ENCODE data around the gene KCNT1.

KCNT1 gene

GRCh38 chr9:135751501-135751900 is 49.5 kb downstream of the KCNT1 start:
- H3K4me1 Mint-ChIP-seq (ENCODE audit: low read depth): no peaks in the 10 kb centered on the region

DNA sequence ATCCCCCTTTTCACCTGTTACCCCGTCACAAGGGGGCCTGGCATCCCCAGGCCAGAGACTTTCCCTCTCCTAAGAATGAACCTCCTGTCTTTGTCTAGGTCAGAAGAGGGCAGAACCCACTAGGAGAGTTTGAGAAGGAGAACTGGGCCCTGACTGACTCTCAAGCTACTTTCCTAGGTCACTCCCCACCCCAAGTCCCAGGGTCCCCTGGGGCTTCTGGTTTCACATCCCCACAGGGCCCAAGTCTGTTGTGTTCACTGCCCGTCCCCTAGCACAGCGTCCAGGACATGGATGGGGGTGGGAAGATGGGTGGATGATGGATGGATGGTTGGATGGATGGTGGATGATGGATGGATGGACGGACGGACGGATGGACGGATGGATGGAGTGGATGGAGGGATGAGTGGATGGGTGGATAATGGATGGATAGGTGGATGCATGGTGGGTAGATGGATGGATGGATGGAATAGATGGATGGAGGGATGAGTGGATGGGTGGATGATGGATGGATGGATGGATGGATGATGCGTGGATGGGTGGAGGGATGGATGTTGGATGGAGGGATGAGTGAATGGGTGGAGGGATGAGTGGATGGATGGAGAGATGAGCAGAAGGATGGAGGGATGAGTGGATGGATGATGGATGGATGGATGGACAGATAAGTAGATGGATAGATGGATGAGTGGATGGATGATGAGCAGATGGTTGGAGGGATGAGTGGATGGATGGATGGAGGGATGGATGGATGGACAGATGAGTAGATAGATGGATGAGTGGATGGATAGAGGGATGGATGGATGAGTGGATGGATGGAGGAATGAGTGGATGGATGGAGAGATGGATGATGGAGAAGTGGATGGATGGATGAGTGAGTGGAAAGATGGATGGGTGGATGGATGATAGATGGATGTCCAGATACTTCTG is 50.6 kb downstream of the KCNT1 start:
- Mint-ChIP-seq H3K27me3 (no peaks in the 10 kb centered on the region), H3K36me3 (ENCODE audit: low read depth) (no peaks in the 10 kb centered on the region), H3K27ac (no peak overlapping the region), H3K4me3 (no peak overlapping the region), H3K4me1 (ENCODE audit: low read depth) (no peaks in the 10 kb centered on the region), H3K9me3 (no peaks in the 10 kb centered on the region)

More at GRCh38 chr9:135751501-135751900, 49.5 kb downstream of the KCNT1 start:
- H3K27me3 Mint-ChIP-seq: no peaks in the 10 kb centered on the region
- H3K9me3 Mint-ChIP-seq: no peaks in the 10 kb centered on the region
- no peak overlapping the region for H3K27ac Mint-ChIP-seq
- no peaks in the 10 kb centered on the region for H3K36me3 Mint-ChIP-seq (ENCODE audit: low read depth)
- no peak overlapping the region for H3K4me3 Mint-ChIP-seq

GRCh38 chr9:135753391-135754105 is 51.6 kb downstream of the KCNT1 start:
- Mint-ChIP-seq H3K27ac (no peak overlapping the region), H3K4me1 (ENCODE audit: low read depth) (no peaks in the 10 kb centered on the region), H3K4me3 (no peak overlapping the region)

GRCh38 chr9:135756576-135756975 is 54.6 kb downstream of the KCNT1 start:
- no peaks in the 10 kb centered on the region for H3K4me1 Mint-ChIP-seq (ENCODE audit: low read depth)
- no peaks in the 10 kb centered on the region for H3K27me3 Mint-ChIP-seq
- H3K4me3 Mint-ChIP-seq: no peak overlapping the region
- H3K27ac Mint-ChIP-seq: no peak overlapping the region
- no peaks in the 10 kb centered on the region for H3K36me3 Mint-ChIP-seq (ENCODE audit: low read depth)
- H3K9me3 Mint-ChIP-seq: no peaks in the 10 kb centered on the region

More at GRCh38 chr9:135753391-135754105, 51.6 kb downstream of the KCNT1 start:
- no peaks in the 10 kb centered on the region for H3K36me3 Mint-ChIP-seq (ENCODE audit: low read depth)
- H3K27me3 Mint-ChIP-seq: no peaks in the 10 kb centered on the region
- H3K9me3 Mint-ChIP-seq: no peaks in the 10 kb centered on the region

- H3K27ac Mint-ChIP-seq: no peak overlapping the region
- no peaks in the 10 kb centered on the region for H3K36me3 Mint-ChIP-seq (ENCODE audit: low read depth)
- no peak overlapping the region for H3K4me3 Mint-ChIP-seq
- no peaks in the 10 kb centered on the region for H3K27me3 Mint-ChIP-seq
- H3K9me3 Mint-ChIP-seq: no peaks in the 10 kb centered on the region
- H3K4me1 Mint-ChIP-seq (ENCODE audit: low read depth): no peaks in the 10 kb centered on the region
Observed at GRCh38 chr9:135757356-135757755, 55.4 kb downstream of the KCNT1 start.

DNA sequence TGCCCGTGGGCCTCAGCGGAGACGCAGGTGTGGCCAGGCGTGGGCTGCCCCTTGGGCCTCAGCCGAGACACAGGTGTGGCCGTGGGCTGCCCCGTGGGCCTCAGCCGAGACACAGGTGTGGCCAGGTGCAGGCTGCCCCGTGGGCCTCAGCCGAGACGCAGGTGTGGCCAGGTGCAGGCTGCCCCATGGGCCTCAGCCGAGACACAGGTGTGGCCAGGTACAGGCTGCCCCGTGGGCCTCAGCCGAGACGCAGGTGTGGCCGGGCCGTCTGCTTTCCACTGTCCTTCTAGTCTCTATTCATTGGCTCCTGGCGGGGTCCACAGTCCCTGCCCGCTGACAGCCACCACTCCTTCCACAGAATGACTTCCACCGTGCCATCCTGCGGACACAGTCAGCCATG is 56.1 kb downstream of the KCNT1 start:
- H3K9me3 Mint-ChIP-seq: no peaks in the 10 kb centered on the region
- H3K27me3 Mint-ChIP-seq: no peaks in the 10 kb centered on the region
- H3K4me1 Mint-ChIP-seq (ENCODE audit: low read depth): no peaks in the 10 kb centered on the region
- H3K36me3 Mint-ChIP-seq (ENCODE audit: low read depth): no peaks in the 10 kb centered on the region
- no peak overlapping the region for H3K27ac Mint-ChIP-seq
- no peak overlapping the region for H3K4me3 Mint-ChIP-seq

- no peaks in the 10 kb centered on the region for H3K27me3 Mint-ChIP-seq
- H3K27ac Mint-ChIP-seq: no peak overlapping the region
- H3K36me3 Mint-ChIP-seq (ENCODE audit: low read depth): no peaks in the 10 kb centered on the region
- H3K4me3 Mint-ChIP-seq: no peak overlapping the region
- H3K4me1 Mint-ChIP-seq (ENCODE audit: low read depth): no peaks in the 10 kb centered on the region
- no peaks in the 10 kb centered on the region for H3K9me3 Mint-ChIP-seq
Observed at GRCh38 chr9:135758870-135759269, 56.9 kb downstream of the KCNT1 start.

DNA sequence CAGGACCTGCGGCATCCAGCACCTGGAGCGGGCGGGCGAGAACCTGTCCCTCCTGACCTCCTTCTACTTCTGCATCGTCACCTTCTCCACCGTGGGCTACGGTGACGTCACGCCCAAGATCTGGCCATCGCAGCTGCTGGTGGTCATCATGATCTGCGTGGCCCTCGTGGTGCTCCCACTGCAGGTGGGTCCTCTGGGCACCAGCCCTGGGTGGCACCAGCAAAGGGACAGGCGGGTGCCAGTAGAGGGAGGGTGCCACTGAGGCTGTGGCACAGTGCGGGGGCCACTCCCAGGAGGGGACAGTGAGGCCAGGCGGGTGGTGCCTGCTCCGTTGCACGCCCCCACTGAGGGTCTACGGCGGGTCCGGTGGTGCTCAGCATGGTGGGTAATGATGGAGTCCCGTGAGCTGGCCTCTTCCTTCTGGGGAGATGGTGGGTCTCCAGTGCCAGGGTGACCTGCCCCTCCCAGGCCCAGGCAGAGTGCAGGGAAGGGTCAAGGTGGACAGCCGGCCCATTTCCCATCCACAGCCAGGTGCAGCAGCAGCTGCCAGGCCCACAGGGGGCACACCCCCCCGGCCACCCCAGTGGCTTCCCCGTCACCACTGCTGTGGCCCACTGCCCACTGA is 57.8 kb downstream of the KCNT1 start:
- Mint-ChIP-seq H3K27me3 (no peaks in the 10 kb centered on the region), H3K4me3 (no peak overlapping the region), H3K4me1 (ENCODE audit: low read depth) (no peaks in the 10 kb centered on the region), H3K27ac (no peak overlapping the region), H3K9me3 (no peaks in the 10 kb centered on the region), H3K36me3 (ENCODE audit: low read depth) (no peaks in the 10 kb centered on the region)

GRCh38 chr9:135760465-135760864 is 58.5 kb downstream of the KCNT1 start:
- Mint-ChIP-seq H3K9me3 (no peaks in the 10 kb centered on the region), H3K4me3 (no peak overlapping the region), H3K36me3 (ENCODE audit: low read depth) (no peaks in the 10 kb centered on the region), H3K27ac (no peak overlapping the region), H3K27me3 (no peaks in the 10 kb centered on the region), H3K4me1 (ENCODE audit: low read depth) (no peaks in the 10 kb centered on the region)

GRCh38 chr9:135761150-135761844 is 59.3 kb downstream of the KCNT1 start:
- Mint-ChIP-seq H3K36me3 (ENCODE audit: low read depth) (no peaks in the 10 kb centered on the region), H3K27ac (no peak overlapping the region), H3K27me3 (no peaks in the 10 kb centered on the region), H3K4me3 (no peak overlapping the region), H3K4me1 (ENCODE audit: low read depth) (no peaks in the 10 kb centered on the region), H3K9me3 (no peaks in the 10 kb centered on the region)

GRCh38 chr9:135761845-135762168 is 59.8 kb downstream of the KCNT1 start:
- Mint-ChIP-seq H3K4me1 (ENCODE audit: low read depth) (no peaks in the 10 kb centered on the region), H3K27ac (no peak overlapping the region), H3K27me3 (no peaks in the 10 kb centered on the region), H3K36me3 (ENCODE audit: low read depth) (no peaks in the 10 kb centered on the region), H3K9me3 (no peaks in the 10 kb centered on the region), H3K4me3 (no peak overlapping the region)

DNA sequence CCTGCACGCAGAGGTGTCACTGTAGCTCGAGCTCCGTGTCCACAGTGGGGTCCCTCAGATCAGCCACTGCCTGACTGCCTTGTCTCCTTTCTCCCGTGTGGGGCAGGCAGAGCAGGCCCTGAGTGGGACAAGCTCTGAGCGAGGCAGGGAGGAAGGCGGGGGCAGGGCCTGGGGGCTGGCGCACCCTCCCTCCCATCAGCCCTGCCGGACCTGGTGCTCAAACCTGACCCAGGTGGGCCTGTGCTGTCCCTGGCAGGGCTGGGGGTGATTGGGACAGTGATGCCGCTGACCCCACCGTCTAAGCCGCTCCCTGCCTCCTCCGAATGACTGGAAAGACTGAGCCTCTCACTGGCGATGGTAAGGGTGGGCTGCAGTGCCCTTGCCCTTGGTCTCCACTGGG is 60.9 kb downstream of the KCNT1 start:
- H3K27me3 Mint-ChIP-seq: no peaks in the 10 kb centered on the region
- no peak overlapping the region for H3K4me3 Mint-ChIP-seq
- H3K36me3 Mint-ChIP-seq (ENCODE audit: low read depth): no peaks in the 10 kb centered on the region
- no peak overlapping the region for H3K27ac Mint-ChIP-seq
- H3K4me1 Mint-ChIP-seq (ENCODE audit: low read depth): no peaks in the 10 kb centered on the region
- no peaks in the 10 kb centered on the region for H3K9me3 Mint-ChIP-seq

- Mint-ChIP-seq H3K9me3 (no peaks in the 10 kb centered on the region), H3K27me3 (no peaks in the 10 kb centered on the region), H3K27ac (no peak overlapping the region), H3K36me3 (ENCODE audit: low read depth) (no peaks in the 10 kb centered on the region), H3K4me1 (ENCODE audit: low read depth) (no peaks in the 10 kb centered on the region), H3K4me3 (no peak overlapping the region)
Observed at GRCh38 chr9:135763716-135764446, 61.9 kb downstream of the KCNT1 start.

DNA sequence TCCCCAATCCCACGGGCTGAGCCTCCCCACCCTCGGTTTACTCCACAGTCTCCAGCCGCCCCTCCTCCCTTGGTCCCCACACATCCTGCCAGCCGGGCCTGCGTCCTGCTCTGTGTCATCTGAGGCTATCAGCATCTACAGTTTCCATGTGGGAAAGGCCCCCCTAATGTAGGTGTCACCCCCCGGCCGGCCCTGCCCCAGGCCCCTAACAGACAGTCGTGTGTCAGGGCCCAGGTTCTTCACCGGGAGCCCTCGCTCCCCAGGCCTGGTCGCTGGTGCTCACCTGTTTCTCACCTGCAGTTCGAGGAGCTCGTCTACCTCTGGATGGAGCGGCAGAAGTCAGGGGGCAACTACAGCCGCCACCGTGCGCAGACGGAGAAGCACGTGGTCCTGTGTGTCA is 62.7 kb downstream of the KCNT1 start:
- Mint-ChIP-seq H3K27me3 (no peaks in the 10 kb centered on the region), H3K36me3 (ENCODE audit: low read depth) (no peaks in the 10 kb centered on the region), H3K9me3 (no peaks in the 10 kb centered on the region), H3K4me3 (no peak overlapping the region), H3K27ac (no peak overlapping the region), H3K4me1 (ENCODE audit: low read depth) (no peaks in the 10 kb centered on the region)

Data from stimulated activated naive CD8-positive, alpha-beta T cell treated with anti-CD3 and anti-CD28 coated beads, Interleukin-15, Interleukin-2, amounts not matched to agents 100 ng/mL and 50 ng/mL, for 24 hours (primary cell).